ENCODE data around the gene MYOCD. TPM values are rescaled to one million over a fixed set of nuclear protein-coding genes. Genes with fewer than 3 reads are reported as not detected.

MYOCD gene
- polyA plus RNA-seq, 12 donors, result 0.46 to 12.9 (median 0.96) TPM; not detected in 1

DNA sequence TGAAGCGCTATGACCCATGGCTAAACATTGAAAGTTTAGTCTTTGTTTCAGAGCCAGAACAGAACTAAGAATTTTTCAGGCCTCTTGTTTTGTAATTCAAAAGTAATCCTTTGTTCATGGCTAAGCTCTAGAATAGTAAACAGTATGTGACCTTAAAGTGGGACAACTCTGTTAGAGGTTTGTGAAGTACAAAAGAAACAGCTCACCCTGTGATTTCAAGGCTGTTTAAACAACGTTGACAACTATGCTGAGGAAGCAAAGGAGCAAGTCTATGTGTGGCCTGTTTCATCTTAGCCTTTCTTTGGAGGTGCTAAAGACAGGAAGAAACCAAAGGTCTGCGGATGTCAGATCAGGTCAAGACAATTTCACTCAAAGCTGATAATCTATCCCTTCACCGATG lies 40.4 kb downstream of the MYOCD start:
- DNase-seq, result no peak

DNA sequence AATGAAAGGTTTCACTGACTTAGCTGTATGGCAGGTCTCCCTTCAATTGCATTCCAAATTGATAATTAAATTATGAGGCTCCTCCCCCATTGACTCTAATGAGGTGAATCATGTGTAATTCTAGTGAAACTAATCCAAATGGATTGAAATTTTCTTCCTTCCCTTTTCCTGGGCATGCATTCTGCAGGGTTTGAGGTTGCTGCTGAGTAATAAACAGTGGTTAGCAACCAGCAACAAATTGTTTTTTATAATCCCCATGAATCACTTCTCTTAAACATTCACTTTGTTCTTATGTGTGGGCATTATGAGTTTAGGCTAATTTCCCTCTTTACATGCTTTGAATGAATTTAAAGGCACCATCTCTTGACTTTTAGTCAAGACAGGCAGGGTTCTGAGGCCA lies 43.4 kb downstream of the MYOCD start:
- no peak for DNase-seq

DNA sequence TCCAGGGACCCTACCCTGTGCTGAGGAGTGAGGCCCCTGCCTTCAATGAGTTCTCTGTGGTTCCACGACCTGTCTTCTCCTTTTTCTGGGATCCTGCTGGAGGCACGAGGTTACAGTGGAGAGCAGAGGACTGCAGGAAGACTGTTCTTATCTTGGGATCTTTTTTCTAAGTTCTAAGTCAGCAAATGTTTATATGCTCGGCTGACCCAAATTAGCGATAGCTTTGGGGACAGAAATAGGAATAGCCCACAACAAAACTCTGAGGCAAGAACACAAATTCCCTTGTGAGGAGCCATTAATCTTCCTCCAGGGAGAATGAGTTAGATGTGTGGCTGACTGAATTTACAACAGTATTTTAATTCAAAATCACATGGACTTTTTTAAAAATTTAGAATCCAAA lies 46.7 kb downstream of the MYOCD start:
- no peak for DNase-seq

DNA sequence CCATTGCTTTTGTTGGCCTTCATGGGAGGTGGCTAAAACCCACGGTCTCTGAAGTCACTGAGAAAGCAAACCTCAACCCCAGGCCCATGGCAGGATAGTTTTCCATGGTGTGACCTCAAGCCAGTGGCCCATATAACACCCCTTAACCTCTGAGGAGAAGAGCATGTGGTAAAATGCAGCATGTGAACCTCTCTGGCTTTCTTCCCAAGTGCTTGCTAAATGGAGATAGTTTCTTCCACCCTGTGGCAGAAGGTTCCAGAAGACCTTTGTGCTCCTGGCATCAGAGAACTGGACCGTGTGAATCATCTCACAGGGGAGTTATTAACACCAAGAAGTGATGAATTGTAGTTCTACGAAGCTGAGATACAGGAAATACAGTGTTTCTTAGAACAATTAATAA lies 47.3 kb downstream of the MYOCD start:
- DNase-seq, result no peak

DNA sequence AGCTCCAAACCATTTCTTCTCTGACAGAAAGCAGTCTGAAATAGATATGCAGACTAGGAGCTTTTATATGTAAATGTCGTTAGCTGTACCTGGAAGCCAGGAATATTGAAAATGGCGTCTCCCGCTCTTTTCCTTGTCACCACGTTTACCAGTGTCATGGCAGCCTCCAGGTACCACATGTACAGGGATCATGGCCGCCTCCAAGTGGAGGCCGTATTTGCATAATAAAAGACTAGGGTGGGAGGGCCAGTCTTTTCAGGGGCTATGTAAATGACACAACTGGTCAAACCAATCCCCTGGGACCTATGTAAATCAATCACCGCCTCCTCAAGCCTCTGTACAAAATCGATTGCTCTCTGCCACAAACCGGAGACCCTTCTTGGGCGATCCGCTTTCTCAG lies 54.3 kb downstream of the MYOCD start:
- no peak for DNase-seq

DNA sequence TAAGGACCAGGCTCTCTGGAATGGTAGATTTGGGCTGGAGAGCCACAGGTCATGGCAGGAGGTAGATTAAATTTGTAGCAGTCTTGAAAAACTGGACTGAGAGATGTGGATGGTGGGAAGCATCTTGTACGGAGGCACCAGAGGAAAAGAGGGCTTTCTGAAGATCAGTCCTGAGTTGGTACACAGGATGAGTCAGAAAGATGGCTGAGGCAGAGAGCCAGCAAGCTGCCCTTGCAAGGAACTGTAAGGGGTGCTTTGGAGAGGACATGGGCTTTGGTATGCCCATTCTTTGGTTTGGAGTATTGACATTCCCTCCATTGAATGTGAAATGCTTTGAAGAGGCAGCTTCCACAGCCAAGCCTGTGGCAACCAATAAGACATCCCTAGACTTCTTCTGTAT lies 55.9 kb downstream of the MYOCD start:
- DNase-seq, result no peak

DNA sequence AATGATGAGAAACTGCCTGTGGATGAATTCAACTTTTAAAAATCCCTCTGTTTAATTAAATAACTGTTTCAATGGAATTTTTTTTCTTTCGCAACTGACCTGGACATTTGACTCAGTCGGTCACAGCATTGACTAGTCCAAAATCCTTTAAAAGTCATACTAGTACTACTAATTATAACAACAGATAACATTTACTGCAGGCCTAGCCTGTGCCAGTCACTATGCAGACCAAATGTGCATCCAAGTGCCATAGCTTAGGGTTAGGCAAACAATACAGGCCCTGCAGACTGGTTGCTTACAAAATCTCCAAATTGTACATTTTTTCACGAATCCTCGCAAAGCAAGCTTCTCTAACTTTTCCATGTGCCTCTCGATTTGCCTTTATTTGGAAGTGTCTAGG lies 56.6 kb downstream of the MYOCD start:
- no peak for DNase-seq

DNA sequence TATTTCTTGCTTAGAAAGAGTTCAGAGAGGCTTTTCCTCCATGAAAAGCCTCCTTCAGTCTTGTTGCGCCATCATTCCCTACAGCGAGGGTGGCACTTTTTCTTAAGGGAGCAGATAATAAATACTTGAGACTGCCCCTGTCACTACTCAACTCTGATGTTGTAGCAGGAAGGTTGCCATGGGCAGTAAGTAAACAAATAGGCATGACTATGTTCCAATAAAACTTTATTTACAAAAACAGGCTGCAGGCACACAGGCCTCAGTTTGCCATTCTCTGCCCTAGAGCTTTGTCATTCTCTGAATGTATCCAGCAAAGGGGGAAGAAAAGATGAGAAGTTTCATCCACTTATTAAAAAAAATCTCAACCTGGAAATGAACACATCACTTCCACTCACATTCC lies 60.4 kb downstream of the MYOCD start:
- DNase-seq, result no peak

DNA sequence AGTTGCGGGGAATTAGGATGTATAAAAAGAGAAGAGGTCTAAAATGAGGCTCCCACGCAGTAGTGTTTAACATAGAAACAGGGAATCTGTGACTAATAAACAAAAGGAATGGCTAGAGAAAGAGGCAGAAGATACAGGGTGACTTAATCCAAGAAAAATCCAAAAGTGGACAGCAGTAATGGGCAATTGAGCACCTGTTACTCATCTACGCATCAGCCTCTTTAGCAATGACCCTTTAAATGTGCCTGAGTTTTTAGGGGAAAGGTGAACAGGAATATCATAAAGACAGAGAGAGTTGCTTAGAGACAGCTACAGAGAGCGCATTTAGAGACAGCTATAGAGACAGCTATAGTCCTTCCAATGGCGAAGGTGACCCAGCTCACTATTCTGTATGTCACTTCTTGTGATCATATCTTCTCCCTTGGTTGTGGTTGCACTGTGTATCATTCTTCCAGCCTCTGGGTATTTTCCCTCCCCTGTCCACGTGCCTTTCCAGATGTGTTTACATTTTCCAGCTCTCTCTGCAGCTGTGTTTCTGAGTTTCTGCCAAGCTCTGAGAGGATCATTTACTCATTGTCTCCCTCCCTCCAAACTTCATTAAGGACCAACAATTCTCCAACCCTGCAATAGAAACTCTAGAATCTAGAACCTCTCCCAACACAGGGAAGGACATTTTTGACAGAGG lies 61.5 kb downstream of the MYOCD start:
- peak; percentile 79 for DNase-seq

DNA sequence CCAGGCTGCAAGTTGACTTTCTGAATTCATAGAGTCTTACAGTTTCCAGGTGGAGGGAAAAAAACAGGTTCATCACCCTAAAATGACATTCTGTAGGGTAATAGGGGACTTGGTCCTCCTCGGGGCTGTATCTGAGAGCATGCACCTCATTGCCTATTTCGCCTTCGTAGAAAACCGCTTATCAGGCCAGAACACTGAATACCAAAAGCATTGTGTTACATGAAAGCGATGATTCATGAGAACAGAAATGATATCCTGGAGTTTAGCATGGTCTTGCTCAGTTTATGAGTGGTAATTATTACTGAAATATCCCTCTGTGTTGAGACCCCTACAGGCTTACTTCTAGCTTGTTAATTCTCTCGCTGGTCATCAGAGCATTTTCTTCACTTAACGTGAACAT lies 62.2 kb downstream of the MYOCD start:
- DNase-seq, result no peak

DNA sequence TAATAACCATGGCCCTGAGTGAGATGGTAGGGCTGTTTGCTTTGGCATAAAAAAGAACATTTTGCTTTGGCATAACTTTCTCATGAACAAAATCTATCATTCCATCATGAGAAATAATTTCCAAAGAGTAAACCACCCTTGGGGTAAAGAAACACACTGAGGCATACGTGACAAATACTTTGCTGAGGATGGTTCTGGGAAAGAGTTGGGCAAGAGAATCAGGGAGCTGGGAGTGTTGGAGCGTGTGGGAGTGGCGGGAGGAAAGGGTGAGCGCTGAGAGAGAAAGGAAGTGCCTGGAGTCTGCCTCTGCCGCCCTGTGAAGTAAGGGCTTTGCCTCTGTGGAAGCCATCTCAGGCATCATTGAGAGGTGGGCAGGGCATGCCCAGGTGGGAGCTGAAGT lies 63.4 kb downstream of the MYOCD start:
- no peak for DNase-seq

DNA sequence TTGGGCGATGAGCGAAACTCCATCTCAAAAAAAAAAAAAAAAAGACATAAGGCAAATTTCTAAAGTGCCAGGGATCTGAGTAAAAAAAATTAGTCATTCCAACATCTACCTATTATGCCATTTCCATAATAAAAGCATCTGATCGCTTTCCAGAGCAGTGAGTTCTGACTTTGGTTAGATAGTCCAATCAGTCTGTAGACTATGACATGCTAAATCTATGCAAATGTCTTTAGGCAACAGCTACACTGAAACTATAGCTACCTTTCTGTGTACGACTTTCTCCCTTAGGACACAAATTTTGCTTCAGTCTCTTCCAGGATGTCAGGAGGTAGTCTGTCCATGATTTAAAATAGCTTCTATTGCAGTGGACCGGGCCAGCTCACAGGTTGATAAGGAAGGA lies 64.7 kb downstream of the MYOCD start:
- DNase-seq, result no peak

DNA sequence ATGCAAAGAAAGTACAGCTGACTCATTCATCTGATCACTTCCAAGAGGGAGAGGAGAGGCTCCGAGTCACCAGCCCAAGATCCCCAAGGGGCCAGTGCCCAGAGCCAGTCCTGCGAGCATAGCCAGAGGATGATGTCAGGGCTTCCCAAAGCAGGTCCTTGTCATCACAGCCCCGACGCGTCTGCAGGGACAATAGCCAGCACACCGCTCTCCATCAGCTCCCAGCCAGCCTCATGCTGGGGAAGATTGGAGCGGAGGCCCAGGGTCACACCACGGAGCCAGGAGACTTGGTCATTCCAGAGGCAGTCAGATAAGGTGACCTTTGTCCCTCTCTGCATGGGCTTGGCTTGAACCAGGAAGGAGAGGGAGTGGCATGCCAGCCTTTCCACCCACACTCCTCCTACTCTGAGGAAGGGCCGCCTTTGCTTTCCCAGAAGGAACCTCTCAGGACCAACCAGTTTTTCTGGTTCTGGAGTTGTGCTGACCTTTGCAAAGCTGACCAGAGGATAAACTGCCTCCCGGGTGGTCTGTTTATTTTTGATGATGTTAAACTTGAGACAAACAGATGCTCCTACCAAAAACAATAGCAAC lies 65.3 kb downstream of the MYOCD start:
- no peak for DNase-seq

DNA sequence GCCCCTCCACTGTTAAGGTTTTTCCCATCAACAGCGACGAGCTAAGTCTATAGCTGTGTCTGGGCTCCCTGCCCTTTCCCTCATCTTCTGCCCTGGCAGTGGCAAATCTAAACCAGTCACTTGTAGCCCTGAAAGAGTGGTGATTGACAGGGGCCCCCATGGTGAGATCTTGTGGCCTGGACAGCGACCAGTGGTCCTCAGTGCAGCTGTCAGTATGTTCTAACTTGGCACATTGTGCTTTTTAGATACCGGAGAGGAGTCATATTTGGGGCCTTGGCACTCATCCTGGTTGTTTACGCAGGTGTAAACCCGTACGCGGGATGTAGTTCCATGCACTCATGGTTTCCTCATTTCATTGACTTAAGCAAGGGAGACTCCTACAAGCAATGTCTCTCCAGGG lies 66.1 kb downstream of the MYOCD start:
- DNase-seq, result no peak

DNA sequence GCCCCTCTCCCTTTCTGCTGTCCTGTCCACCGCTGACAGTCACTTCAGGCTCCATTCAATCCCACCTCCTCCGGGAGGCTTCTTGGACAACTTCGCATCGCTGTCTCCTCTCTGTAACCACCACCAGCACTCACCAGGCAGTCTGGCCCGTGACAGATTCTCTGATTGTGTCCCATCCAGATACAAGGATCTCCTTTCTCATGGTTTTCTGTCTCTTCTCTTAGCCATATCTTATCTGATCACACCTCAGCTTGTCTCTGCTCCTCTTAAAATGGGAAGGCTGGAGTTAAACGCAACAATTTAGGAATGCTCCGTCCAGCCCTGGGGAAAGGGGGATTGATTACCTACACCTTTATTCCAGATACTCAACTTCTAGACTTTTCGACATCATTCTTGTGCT lies 66.7 kb downstream of the MYOCD start:
- no peak for DNase-seq

DNA sequence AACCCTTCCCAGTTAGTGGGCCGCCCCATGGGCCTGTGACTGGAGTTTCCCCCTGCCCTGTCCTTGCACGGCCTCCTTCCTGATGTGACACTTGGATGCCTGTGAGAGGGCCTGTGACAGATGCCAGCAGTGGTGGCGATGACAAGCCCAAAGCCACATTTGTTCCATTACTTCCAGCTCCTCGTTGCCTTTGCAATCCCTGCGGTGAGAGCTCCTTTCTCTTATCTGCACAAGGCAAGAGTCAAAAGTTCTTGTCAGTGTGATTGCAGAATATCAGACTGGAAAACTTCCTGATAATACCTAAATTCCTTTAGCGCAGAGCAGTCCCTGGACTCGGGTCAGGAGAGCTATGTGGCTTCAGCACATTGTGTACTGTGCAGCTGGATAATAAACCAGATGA lies 69.2 kb downstream of the MYOCD start:
- no peak for DNase-seq

DNA sequence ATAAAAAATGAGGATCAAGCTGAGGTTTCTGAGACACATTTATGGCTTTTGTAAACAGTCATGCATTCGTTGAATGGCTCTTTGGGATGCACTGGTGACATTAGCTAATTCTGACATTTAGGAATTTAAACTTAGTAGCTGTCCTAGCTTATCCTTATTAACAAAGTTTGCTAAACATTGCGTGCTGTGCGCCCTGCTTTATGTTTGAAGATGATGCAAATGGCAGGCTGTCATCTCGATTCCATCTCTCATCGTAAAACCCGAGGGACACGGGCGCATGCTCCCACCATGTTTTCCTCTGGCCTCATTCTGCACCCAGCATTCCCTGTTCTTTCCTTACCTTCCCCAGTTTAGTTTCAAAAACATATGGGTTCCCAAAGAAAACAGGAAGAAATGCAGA lies 69.8 kb downstream of the MYOCD start:
- no peak for DNase-seq

DNA sequence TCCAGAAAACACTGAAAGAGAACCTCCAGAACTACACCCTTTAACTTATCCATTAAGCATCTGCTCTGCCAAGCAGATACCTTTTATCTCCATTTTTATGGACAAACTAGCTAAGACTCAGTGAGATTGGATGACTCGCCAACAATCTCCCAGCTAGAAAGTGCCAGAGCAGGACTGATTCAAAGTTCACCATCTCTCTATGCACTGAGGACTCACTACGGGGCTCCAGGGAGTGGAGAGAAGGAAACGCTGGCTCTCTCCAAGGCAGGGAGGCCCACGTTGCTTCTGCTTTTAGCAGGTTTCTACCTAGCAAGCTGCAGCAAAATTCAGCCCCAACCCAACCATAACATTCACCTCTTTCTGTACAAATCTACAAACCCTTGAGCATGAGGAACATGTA lies 70.8 kb downstream of the MYOCD start:
- DNase-seq, result no peak

DNA sequence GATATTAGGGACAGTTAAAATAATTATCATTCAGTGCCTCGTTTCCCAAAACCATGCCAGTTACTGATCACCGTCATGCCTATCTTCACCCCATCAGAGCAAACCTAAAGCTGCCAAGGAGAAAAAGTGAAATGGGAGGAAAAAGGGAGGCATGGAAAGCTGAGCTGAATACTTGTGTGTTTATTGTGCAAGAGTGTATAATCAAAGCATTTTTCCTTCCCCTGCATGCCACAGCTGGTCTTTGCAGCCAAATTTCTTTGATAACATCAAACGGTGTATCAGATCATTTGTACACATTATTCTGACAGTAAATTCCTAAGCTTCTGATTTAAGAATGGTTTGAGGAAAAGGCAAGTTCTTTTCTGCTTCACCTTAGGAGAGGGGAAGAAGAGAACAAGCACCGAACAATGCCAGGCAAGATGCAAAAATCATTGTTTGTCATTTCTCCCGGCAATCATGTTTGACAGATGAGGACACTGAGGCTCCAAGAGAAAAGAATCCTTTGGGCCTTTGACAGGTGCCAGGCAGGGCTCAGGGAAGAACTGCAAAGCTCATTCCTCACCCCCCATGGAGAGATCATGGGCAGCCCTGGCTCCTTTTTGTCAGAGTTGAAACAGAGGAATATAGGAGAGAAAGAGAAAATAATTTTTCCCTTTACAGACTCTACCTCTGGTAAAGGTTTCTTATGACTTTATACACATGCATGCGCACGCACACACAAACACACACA lies 72.2 kb downstream of the MYOCD start:
- DNase-seq, result no peak

DNA sequence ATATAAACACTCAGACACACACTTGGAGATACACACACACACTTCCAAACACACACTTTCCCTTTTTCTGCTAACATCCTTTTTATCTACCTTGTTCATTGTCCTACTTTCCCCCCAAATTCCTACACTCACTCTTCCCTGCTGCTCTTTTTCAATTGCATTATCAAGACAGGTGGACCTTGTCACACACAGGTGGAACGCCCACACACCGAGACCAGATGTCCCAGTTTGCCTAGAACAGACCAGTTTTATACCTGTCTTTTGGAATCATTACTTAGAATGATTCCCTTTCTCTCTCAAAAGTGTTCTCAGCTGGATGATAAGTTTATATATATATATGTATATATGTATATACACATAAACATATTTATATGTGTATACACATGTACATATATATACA lies 72.9 kb downstream of the MYOCD start:
- no peak for DNase-seq

DNA sequence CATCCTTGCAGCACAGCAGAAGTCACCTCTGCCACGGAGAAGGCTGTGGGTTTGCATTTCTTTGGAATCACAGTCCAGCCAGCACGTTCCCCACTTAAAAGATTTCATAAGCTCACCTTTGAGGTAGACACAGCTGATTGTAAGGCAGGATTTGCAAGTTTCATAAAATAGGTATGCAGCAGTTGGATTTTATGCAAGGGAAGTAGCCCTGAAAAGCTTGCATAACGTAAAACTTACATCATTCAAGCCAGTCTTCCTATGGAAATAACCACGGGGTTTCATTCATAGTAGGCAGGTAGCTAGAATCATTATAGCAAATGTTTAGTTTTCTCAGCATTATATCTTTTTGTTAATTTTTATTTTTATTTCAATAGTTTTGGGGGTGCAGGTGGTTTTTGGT lies 73.8 kb downstream of the MYOCD start:
- no peak for DNase-seq

DNA sequence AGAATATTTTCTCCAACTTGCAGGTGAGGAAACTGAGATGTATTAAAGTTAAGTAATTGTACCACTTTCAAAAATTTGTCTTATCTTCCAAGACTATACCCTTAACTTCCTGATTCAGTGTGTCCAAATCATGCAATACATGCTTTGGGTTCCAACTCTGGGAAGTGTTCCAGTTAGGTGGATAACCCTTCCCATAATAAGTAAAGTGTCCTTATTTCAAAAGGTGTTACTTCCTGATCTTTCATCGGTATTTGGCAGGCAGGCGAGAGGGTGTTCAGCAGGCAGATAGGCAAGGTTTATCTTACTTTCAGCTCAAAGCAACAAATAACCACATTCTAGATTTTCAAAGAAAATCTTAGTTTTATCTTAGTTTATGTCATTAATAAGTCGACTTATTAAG lies 77.4 kb downstream of the MYOCD start:
- no peak for DNase-seq

DNA sequence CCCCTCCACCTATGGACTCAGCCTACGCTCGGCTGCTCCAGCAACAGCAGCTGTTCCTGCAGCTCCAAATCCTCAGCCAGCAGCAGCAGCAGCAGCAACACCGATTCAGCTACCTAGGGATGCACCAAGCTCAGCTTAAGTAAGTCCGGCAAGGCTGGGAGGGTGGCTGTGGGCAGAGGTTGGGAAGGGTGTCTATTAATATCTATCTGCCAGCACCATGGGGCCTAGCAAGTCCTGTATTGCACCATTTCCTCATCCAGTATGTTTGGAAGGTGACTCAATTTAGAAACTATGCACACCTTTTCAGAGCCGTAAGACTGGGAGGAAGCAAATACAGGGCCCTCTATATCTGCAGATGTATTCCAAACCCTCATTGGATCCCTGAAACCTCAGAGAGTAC lies 78.6 kb downstream of the MYOCD start:
- DNase-seq, result no peak

DNA sequence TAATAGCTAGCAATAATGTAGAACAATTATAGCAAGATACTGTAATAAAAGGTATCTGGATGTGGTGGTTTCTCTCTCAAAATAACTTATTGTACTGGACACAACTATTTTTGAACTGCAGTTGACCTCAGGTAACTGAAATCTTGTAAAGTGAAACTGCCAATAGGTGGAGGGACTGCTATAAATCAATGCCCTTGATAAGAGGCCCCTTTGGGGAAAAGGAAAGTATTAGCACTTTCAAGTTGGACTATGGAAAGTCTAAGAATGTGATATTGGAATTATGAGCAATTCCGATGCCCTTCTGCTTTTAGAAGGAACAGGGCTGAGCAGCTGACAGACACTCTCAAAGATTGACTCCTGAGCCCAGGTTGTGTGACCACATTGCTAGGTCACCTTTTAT lies 79.1 kb downstream of the MYOCD start:
- no peak for DNase-seq
